H9 (cell line): ENCODE data around the gene ATF4. TPM values are rescaled to one million over a fixed set of nuclear protein-coding genes. Genes with fewer than 3 reads are reported as not detected.

ENCODE experiments used
- DNase-seq: peaks from one replicate; pipeline ENCODE4 v3.0.0-alpha.2; 2017
- H2AFZ ChIP-seq: one replicate; pipeline ENCODE4 v1.6.1; 2013; ENCODE audit warnings: mild to moderate bottlenecking, low read length, control low read depth, moderate library complexity
- H2AK5ac ChIP-seq: 2 replicates; pipeline ENCODE4 v1.6.1; 2013; ENCODE audit warnings: low read length, control low read depth, mixed read lengths; ENCODE audit not compliant: insufficient read length
- H2BK120ac ChIP-seq: one replicate; pipeline ENCODE4 v1.6.1; 2013; ENCODE audit warnings: low read depth, mild to moderate bottlenecking, low read length, control low read depth, inconsistent platforms; ENCODE audit not compliant: poor library complexity, severe bottlenecking
- H2BK12ac ChIP-seq: 2 replicates; pipeline ENCODE4 v1.6.1; 2013; ENCODE audit warnings: low read length, control low read depth, mixed read lengths, low read depth; ENCODE audit not compliant: insufficient read length
- H2BK15ac ChIP-seq: 2 replicates; pipeline ENCODE4 v1.6.1; 2013; ENCODE audit warnings: low read depth, low read length, control low read depth
- H2BK20ac ChIP-seq: one replicate; pipeline ENCODE4 v1.6.1; 2013; ENCODE audit warnings: low read depth, mild to moderate bottlenecking, low read length, control low read depth, inconsistent platforms; ENCODE audit not compliant: poor library complexity, severe bottlenecking
- H2BK5ac ChIP-seq: 2 replicates; pipeline ENCODE4 v1.6.1; 2013; ENCODE audit warnings: low read length, control low read depth, mixed read lengths; ENCODE audit not compliant: insufficient read length
- H3K14ac ChIP-seq: 2 replicates; pipeline ENCODE4 v1.6.1; 2013; ENCODE audit warnings: low read length, control low read depth; ENCODE audit not compliant: insufficient read depth
- H3K18ac ChIP-seq: 2 replicates; pipeline ENCODE4 v1.6.1; 2013; ENCODE audit warnings: low read depth, mild to moderate bottlenecking, mixed read lengths, low read length, control low read depth; ENCODE audit not compliant: insufficient read length
- H3K23ac ChIP-seq: 2 replicates; pipeline ENCODE4 v1.6.1; 2013; ENCODE audit warnings: low read length, control low read depth, mixed read lengths, low read depth; ENCODE audit not compliant: insufficient read length
- H3K23me2 ChIP-seq: 2 replicates; pipeline ENCODE4 v1.6.1; 2013; ENCODE audit warnings: low read depth, mild to moderate bottlenecking, mixed read lengths, low read length, control low read depth; ENCODE audit not compliant: insufficient read length, poor library complexity, severe bottlenecking
- H3K27ac ChIP-seq: 2 replicates; pipeline ENCODE4 v1.5.1; 2013; ENCODE audit warnings: low read length, control low read depth, mixed read lengths, low read depth; ENCODE audit not compliant: insufficient read length
- H3K27me3 ChIP-seq: 2 replicates; pipeline ENCODE4 v1.6.1; 2013; ENCODE audit warnings: low read length, control low read depth, inconsistent platforms; ENCODE audit not compliant: insufficient read depth
- H3K4ac ChIP-seq: 2 replicates; pipeline ENCODE4 v1.6.1; 2013; ENCODE audit warnings: low read depth, mild to moderate bottlenecking, control low read depth, inconsistent platforms, low read length, moderate library complexity
- H3K4me1 ChIP-seq: 2 replicates; pipeline ENCODE4 v1.6.1; 2013; ENCODE audit warnings: low read length, control low read depth, inconsistent platforms; ENCODE audit not compliant: insufficient read depth
- H3K4me2 ChIP-seq: 2 replicates; pipeline ENCODE4 v1.6.1; 2013; ENCODE audit warnings: low read length, control low read depth, mixed read lengths; ENCODE audit not compliant: insufficient read length, insufficient read depth
- H3K56ac ChIP-seq: 2 replicates; pipeline ENCODE4 v1.6.1; 2013; ENCODE audit warnings: low read depth, mild to moderate bottlenecking, mixed read lengths, low read length, control low read depth; ENCODE audit not compliant: insufficient read length
- H3K79me1 ChIP-seq: 2 replicates; pipeline ENCODE4 v1.6.1; 2013; ENCODE audit warnings: low read depth, mild to moderate bottlenecking, moderate library complexity, low read length, control low read depth, inconsistent platforms; ENCODE audit not compliant: insufficient read depth, poor library complexity, severe bottlenecking
- H3K79me2 ChIP-seq: 2 replicates; pipeline ENCODE4 v1.6.1; 2013; ENCODE audit warnings: low read length, control low read depth, inconsistent platforms; ENCODE audit not compliant: insufficient read depth
- H3K9ac ChIP-seq: 2 replicates; pipeline ENCODE4 v1.6.1; 2013; ENCODE audit warnings: low read length, control low read depth, mixed read lengths; ENCODE audit not compliant: insufficient read length; ENCODE audit errors: extremely low read depth
- H3K9me3 ChIP-seq: one replicate; pipeline ENCODE4 v1.6.1; 2013; ENCODE audit warnings: low read depth, low read length, inconsistent platforms; ENCODE audit not compliant: control insufficient read depth
- H3T11ph ChIP-seq: one replicate; pipeline ENCODE4 v1.6.1; 2013; ENCODE audit warnings: mild to moderate bottlenecking, low read length, control low read depth, inconsistent platforms
- H4K20me1 ChIP-seq: one replicate; pipeline ENCODE4 v1.6.1; 2013; ENCODE audit not compliant: control insufficient read depth, insufficient read length, insufficient read depth
- H4K5ac ChIP-seq: 2 replicates; pipeline ENCODE4 v1.6.1; 2013; ENCODE audit warnings: low read depth, mild to moderate bottlenecking, mixed read lengths, low read length, control low read depth; ENCODE audit not compliant: insufficient read length
- H4K8ac ChIP-seq: replicated peaks from 2 replicates; pipeline ENCODE4 v1.6.1; 2013; ENCODE audit warnings: low read length, control low read depth, mixed read lengths, low read depth; ENCODE audit not compliant: insufficient read length
- H4K91ac ChIP-seq: 2 replicates; pipeline ENCODE4 v1.6.1; 2013; ENCODE audit warnings: low read depth, mild to moderate bottlenecking, moderate library complexity, mixed read lengths, low read length, control low read depth; ENCODE audit not compliant: insufficient read length
- H3K27ac Mint-ChIP-seq, 3 experiments: 2 replicates in 2 of 3; 3 replicates in 1 of 3; pipeline ENCODE4 v1.8.0; 2020 to 2021; ENCODE audit warnings: mixed read lengths in 3 of 3, mild to moderate bottlenecking in 1 of 3, moderate library complexity in 1 of 3
- H3K27me3 Mint-ChIP-seq: 2 replicates; pipeline ENCODE4 v1.8.0; 2021; ENCODE audit warnings: low read depth, mild to moderate bottlenecking, moderate library complexity, mixed read lengths
- H3K36me3 Mint-ChIP-seq, 3 experiments: 2 replicates in 2 of 3; 3 replicates in 1 of 3; pipeline ENCODE4 v1.8.0; 2020 to 2021; ENCODE audit warnings: low read depth in 3 of 3, mixed read lengths in 3 of 3; ENCODE audit not compliant: insufficient read depth in 1 of 3
- H3K4me1 Mint-ChIP-seq, 2 experiments: 2 replicates each; pipeline ENCODE4 v1.8.0; 2020; ENCODE audit warnings: mixed read lengths in 2 of 2
- H3K4me3 Mint-ChIP-seq, 2 experiments: 2 replicates in 1 of 2; 3 replicates in 1 of 2; pipeline ENCODE4 v1.8.0; 2020 to 2021; ENCODE audit warnings: mild to moderate bottlenecking in 2 of 2, mixed read lengths in 2 of 2, moderate library complexity in 1 of 2
- H3K9me3 Mint-ChIP-seq, 2 experiments: 2 replicates in 1 of 2; 3 replicates in 1 of 2; pipeline ENCODE4 v1.8.0; 2020; ENCODE audit warnings: mild to moderate bottlenecking in 2 of 2, mixed read lengths in 2 of 2, moderate library complexity in 1 of 2
- WGBS: extraction: QIAGEN DNeasy Blood & Tissue Kit; methylation state at CpG from one replicate; pipeline ENCODE4 v1.1.7; 2013; ENCODE audit warnings: missing lambda C conversion rate, low lambda C conversion rate, mixed read lengths; ENCODE audit not compliant: insufficient read length; ENCODE audit errors: extremely low coverage; 5-methylcytosine and 5-hydroxymethylcytosine counted together
- total RNA-seq: library from RNA; stranded (reverse); gene quantifications from 2 replicates; pipeline ENCODE4 v1.2.1, GENCODE V29; 2021
- TF ChIP-seq, protein P1 (sequence below): fragments of 200-600 bp; sonication (generic); conservative IDR thresholded peaks from 3 replicates; pipeline ENCODE4 v1.8.0; 2021; ENCODE audit warnings: antibody characterized with exemption, mild to moderate bottlenecking

ATF4 gene
- total RNA-seq, 1 experiment from 2014 or later, result 455 TPM

- Histone ChIP-seq H4K91ac (no peak overlapping the region), H4K20me1 (no peaks in the 10 kb centered on the region), H3K23ac (no peak overlapping the region), H2BK15ac (no peak overlapping the region), H4K5ac (no peak overlapping the region), H3K27me3 (no peaks in the 10 kb centered on the region), H3K79me2 (peaks cover 2% of the 10 kb centered on the region; the same call in 1 of the 2 replicates), H3K23me2 (peaks cover 6% of the 10 kb centered on the region), H3K79me1 (no peaks in the 10 kb centered on the region), H3K18ac (no peak overlapping the region), H3K4me2 (peak overlapping the region; percentile 6), H2BK12ac (no peak overlapping the region), H3K27ac (no peak overlapping the region), H2BK20ac (no peak overlapping the region), H4K8ac (no peak overlapping the region), H2BK120ac (no peak overlapping the region), H2BK5ac (no peak overlapping the region), H3K4me1 (peaks cover 3% of the 10 kb centered on the region; the same call in 1 of the 2 replicates), H3K4ac (no peak overlapping the region), H2AFZ (no peak overlapping the region), H3K9ac (no peak overlapping the region), H3T11ph (no peak overlapping the region), H2AK5ac (no peak overlapping the region), H3K56ac (no peak overlapping the region), H3K9me3 (no peaks in the 10 kb centered on the region), H3K14ac (no peak overlapping the region)
- Mint-ChIP-seq H3K27ac (peak overlapping the region in 2 of 3 experiments; percentile 15 to 23; a peak in 1 of 7 replicates), H3K27me3 (no peaks in the 10 kb centered on the region), H3K9me3 (no peaks in the 10 kb centered on the region; a peak in 2 of 5 replicates), H3K36me3 (peaks cover 6 to 37% (median 36%) of the 10 kb centered on the region in 3 experiments), H3K4me1 (peaks cover 42 to 61% of the 10 kb centered on the region in 2 experiments), H3K4me3 (peak overlapping the region; percentile 90)
- no CpG with 5 or more reads among the region's 9 CpGs for WGBS
- DNase-seq, result no peak
- TF ChIP-seq, protein P1, sequence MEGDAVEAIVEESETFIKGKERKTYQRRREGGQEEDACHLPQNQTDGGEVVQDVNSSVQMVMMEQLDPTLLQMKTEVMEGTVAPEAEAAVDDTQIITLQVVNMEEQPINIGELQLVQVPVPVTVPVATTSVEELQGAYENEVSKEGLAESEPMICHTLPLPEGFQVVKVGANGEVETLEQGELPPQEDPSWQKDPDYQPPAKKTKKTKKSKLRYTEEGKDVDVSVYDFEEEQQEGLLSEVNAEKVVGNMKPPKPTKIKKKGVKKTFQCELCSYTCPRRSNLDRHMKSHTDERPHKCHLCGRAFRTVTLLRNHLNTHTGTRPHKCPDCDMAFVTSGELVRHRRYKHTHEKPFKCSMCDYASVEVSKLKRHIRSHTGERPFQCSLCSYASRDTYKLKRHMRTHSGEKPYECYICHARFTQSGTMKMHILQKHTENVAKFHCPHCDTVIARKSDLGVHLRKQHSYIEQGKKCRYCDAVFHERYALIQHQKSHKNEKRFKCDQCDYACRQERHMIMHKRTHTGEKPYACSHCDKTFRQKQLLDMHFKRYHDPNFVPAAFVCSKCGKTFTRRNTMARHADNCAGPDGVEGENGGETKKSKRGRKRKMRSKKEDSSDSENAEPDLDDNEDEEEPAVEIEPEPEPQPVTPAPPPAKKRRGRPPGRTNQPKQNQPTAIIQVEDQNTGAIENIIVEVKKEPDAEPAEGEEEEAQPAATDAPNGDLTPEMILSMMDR, result no peak; the same call in 2 of the 3 replicates
These were observed 10.4 kb downstream of the ATF4 start for GRCh38 chr22:39530692-39531331.
